Prostate gland (tissue), 2 donors: ENCODE data around the gene LRBA. TPM values are rescaled to one million over a fixed set of nuclear protein-coding genes. Genes with fewer than 3 reads are reported as not detected.

Experiments
- DNase-seq: peaks from one replicate; pipeline ENCODE4 v3.0.0-alpha.2; 2019; ENCODE audit warnings: low spot score
- H3K27ac ChIP-seq, 2 donors: fragments of 200-600 bp; sonication (generic); 2 replicates each; pipeline ENCODE4 v1.5.1; 2017 to 2019
- H3K27me3 ChIP-seq: fragments of 200-600 bp; sonication (generic); replicated peaks from 2 replicates; pipeline ENCODE4 v1.5.1; 2019; ENCODE audit not compliant: insufficient read depth
- H3K36me3 ChIP-seq, 2 donors: fragments of 200-600 bp; sonication (generic); 1 replicate in 1 of 2; 2 replicates in 1 of 2; pipeline versions ENCODE4 v1.5.1 to v1.8.1; 2017 to 2019
- H3K4me1 ChIP-seq: fragments of 200-600 bp; sonication (generic); replicated peaks from 2 replicates; pipeline ENCODE4 v1.5.1; 2019
- H3K4me3 ChIP-seq, 2 donors: fragments of 200-600 bp; sonication (generic); 2 replicates each; pipeline ENCODE4 v1.5.1; 2017 to 2019
- H3K9me3 ChIP-seq: fragments of 200-600 bp; sonication (generic); 2 replicates; pipeline ENCODE4 v1.5.1; 2017
- POLR2A ChIP-seq: fragments of 450-650 bp; IDR thresholded peaks from one replicate; pipeline ENCODE4 v1.6.1; 2016; ENCODE audit warnings: antibody characterized with exemption, mild to moderate bottlenecking
- POLR2AphosphoS5 ChIP-seq: sonication (generic); formaldehyde crosslinking; IDR thresholded peaks from one replicate; pipeline ENCODE4 v1.6.1; 2017; ENCODE audit warnings: antibody characterized with exemption
- WGBS: methylation state at CpG from one replicate; pipeline ENCODE4 v1.1.5; 2018; 5-methylcytosine and 5-hydroxymethylcytosine counted together
- intact Hi-C: fragments of 100-400 bp; cut with DNase I; formaldehyde crosslinking; loops from one replicate; pipeline ENCODE4 v1.14.2; 2022
- total RNA-seq, 2 donors: library from RNA; depleted of rRNA; stranded (reverse); fragments of >200 nt; gene quantifications; one replicate each; pipeline ENCODE4 v1.1.0, GENCODE V29; 2016
- TF ChIP-seq, protein P1 (sequence below), 4 experiments: fragments of 200-600 bp in 2 of 4; fragments of 450-650 bp in 2 of 4; sonication (generic) in 2 of 4; IDR thresholded peaks; 1 replicate in 3 of 4; 2 replicates in 1 of 4; pipeline ENCODE4 v1.5.1; 2016 to 2019; ENCODE audit warnings: antibody characterized with exemption in 4 of 4, mild to moderate bottlenecking in 2 of 4, moderate library complexity in 2 of 4

LRBA gene
- total RNA-seq, 2 donors from 2014 or later = 69.8 to 79.8 TPM

DNA sequence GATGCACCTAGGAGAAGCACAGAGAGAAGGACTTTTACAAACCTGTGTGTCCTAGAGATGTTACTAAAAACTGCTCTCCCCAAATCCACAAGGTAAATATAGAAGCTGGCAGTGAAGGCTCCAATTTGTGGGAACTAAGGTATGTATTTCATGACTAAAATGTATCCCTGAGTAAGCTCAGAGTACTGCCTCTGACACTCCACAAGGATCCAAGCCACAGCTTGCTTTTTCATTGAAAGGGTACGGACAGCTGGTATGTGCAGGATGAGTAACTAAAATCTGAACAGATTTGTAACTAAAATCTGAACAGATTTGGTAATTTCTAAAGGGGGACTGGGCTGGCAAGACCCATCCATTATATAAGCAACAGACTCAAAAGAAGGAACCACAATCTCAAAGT is 749.3 kb downstream of the LRBA start:
- H3K36me3 ChIP-seq = no peaks in the 10 kb centered on the region
- H3K27ac ChIP-seq = no peak overlapping the region
- H3K4me3 ChIP-seq = no peak overlapping the region
- 100% methylated on average over 1 of the region's 1 CpG for WGBS
- H3K27me3 ChIP-seq = no peaks in the 10 kb centered on the region
- no peaks in the 10 kb centered on the region for H3K4me1 ChIP-seq
- DNase-seq = no peak
- TF ChIP-seq POLR2AphosphoS5 (no peak), POLR2A (no peak)
- no peaks in the 10 kb centered on the region for H3K9me3 ChIP-seq
- intact Hi-C loops = no loop called here

DNA sequence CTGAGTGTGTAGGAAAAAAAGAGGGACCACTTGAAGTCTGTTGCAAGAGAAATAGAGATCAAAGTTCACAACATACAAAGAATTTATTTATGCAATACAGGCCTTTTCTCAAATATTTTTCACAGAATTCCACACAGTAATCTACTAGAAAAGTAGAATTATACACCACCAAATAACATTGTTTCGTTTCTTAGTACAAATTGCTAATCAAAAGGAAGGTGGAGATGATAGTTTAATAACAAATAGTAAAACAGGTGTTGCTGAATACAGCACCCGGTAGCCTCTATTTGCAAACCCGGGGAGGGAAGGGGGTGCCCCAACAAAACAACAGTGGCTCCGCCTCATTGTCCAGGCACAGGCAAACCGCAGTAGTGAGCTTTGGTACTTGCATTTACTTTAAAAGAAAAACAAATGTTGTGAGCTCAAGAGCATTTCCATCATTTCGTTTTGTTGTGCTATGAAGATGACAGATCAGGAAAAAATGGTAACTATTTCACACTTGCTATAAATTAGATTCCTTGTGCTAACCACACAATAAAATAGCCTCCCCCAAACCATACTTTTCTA is 750.4 kb downstream of the LRBA start:
- Histone ChIP-seq H3K27me3 (no peaks in the 10 kb centered on the region), H3K4me3 (no peak overlapping the region), H3K9me3 (no peaks in the 10 kb centered on the region), H3K27ac (no peak overlapping the region), H3K36me3 (no peaks in the 10 kb centered on the region), H3K4me1 (no peaks in the 10 kb centered on the region)
- DNase-seq = no peak
- 78% methylated on average over 6 of the region's 6 CpGs for WGBS
- intact Hi-C loops = no loop called here
- no peak for TF ChIP-seq POLR2AphosphoS5
- no peak for TF ChIP-seq POLR2A
- TF ChIP-seq, protein P1, sequence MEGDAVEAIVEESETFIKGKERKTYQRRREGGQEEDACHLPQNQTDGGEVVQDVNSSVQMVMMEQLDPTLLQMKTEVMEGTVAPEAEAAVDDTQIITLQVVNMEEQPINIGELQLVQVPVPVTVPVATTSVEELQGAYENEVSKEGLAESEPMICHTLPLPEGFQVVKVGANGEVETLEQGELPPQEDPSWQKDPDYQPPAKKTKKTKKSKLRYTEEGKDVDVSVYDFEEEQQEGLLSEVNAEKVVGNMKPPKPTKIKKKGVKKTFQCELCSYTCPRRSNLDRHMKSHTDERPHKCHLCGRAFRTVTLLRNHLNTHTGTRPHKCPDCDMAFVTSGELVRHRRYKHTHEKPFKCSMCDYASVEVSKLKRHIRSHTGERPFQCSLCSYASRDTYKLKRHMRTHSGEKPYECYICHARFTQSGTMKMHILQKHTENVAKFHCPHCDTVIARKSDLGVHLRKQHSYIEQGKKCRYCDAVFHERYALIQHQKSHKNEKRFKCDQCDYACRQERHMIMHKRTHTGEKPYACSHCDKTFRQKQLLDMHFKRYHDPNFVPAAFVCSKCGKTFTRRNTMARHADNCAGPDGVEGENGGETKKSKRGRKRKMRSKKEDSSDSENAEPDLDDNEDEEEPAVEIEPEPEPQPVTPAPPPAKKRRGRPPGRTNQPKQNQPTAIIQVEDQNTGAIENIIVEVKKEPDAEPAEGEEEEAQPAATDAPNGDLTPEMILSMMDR (IDR thresholded peaks at IDR 0.05) = no peak

DNA sequence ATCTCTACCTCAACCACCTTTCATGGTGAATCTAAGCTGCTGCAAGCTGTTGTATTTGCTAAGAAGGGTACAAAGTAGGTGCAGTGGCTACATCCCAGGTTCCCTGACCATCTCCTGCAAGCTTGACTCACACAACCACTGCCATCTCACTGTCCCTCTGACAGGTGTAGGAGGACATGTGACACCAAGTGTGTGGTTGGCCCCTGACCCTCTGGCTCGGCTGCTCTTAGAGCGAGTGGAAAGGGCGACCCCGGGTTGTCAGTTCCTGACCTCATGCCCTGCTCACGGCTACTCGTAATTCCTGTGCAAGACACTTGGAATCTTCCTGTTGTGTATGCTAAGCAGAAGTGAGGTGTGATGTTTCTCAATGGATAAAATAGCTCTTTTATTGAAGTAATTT is 752.5 kb downstream of the LRBA start:
- H3K4me1 ChIP-seq = no peaks in the 10 kb centered on the region
- H3K27ac ChIP-seq = no peak overlapping the region
- 95% methylated on average over 6 of the region's 6 CpGs for WGBS
- H3K9me3 ChIP-seq = no peaks in the 10 kb centered on the region
- TF ChIP-seq POLR2A (no peak), POLR2AphosphoS5 (no peak)
- TF ChIP-seq, protein P1 (IDR thresholded peaks at IDR 0.05) = no peak
- H3K4me3 ChIP-seq = no peak overlapping the region
- no peaks in the 10 kb centered on the region for H3K27me3 ChIP-seq
- no peaks in the 10 kb centered on the region for H3K36me3 ChIP-seq
- no peak for DNase-seq
- intact Hi-C loops = no loop called here

DNA sequence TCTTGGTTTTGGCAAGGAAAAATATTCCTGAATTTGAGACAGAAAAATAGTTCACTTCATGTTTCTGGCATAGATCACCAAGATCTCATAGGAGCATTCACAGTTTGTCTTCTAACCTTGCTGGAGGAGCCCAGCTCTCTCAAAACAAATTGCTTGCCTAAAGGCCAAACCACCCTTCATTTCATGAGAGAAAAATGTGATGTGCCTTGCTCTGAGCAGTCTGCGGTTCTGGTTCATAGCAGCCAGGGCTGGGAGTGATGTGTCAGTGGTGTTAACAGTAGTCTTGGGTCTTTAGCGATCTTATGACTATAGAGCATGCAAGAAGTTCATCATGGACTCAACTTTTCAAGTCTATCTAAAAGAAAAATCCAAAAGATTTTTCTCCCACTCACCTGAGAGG is 753.5 kb downstream of the LRBA start:
- 88% methylated on average over 2 of the region's 2 CpGs for WGBS
- TF ChIP-seq POLR2A = no peak
- TF ChIP-seq, protein P1 (IDR thresholded peaks at IDR 0.05) = no peak
- Histone ChIP-seq H3K27ac (no peak overlapping the region), H3K36me3 (no peaks in the 10 kb centered on the region), H3K4me1 (no peaks in the 10 kb centered on the region), H3K27me3 (no peaks in the 10 kb centered on the region), H3K9me3 (no peaks in the 10 kb centered on the region), H3K4me3 (no peak overlapping the region)
- DNase-seq = no peak
- intact Hi-C loops = no loop called here

DNA sequence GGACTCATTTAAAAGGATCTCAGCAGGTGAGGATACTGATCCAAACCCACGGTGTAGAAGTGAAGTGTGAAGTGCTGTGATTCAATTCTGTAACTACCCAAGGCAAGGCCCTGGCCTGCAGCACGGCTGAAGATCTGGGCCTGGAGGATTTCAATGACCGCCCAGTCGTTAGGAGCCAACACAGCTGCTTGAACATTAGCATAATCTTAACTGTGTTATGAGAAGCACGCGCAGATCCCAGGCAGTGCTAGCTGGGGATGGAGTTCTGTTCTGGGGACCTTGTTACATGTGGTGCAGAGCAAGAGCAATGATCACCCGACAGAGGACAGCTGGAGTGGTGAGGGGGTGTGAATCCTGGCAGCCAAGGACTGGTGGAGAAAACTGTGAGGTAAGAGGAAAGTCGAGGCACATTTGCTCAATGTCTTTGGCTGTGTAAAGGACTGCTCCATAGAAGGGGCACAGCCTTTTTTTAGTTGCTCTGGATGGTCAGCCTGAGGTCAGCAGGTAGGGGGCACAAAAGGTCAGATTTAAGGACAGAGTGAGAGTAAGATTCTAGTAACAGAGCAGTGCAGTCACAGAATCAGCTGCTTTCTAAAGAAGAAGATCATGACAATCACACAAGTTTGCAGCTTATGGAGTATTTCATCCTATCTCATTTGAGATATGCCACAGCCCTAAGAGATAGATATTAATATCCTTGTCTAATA is 755.1 kb downstream of the LRBA start:
- Histone ChIP-seq H3K4me3 (no peak overlapping the region), H3K27ac (no peak overlapping the region), H3K4me1 (no peaks in the 10 kb centered on the region), H3K36me3 (no peaks in the 10 kb centered on the region), H3K27me3 (no peaks in the 10 kb centered on the region), H3K9me3 (no peaks in the 10 kb centered on the region)
- TF ChIP-seq POLR2A (no peak), POLR2AphosphoS5 (no peak)
- TF ChIP-seq, protein P1 (IDR thresholded peaks at IDR 0.05) = no peak
- no peak for DNase-seq
- intact Hi-C loops = no loop called here
- 71% methylated on average over 8 of the region's 8 CpGs for WGBS
